Stomach (tissue), 9 donors: ENCODE data around the gene CCNE1. TPM values are rescaled to one million over a fixed set of nuclear protein-coding genes. Genes with fewer than 3 reads are reported as not detected.
A peak's percentile ranks its signal among the peaks of the same experiment; 100 is the strongest.

ENCODE experiments used
- DNase-seq, 2 donors: peaks; one replicate each; pipeline versions ENCODE4 v3.0.0 to v3.0.0-alpha.2; 2013 to 2019
- H3K27ac ChIP-seq, 5 donors: fragments of 200-600 bp in 4 of 5; sonication (generic) in 4 of 5; one replicate each; pipeline ENCODE4 v1.5.1; 2013 to 2019; ENCODE audit warnings: mild to moderate bottlenecking in 1 of 5, moderate library complexity in 1 of 5
- H3K27me3 ChIP-seq, 3 donors: fragments of 200-600 bp; sonication (generic); one replicate each; pipeline ENCODE4 v1.5.1; 2017 to 2019; ENCODE audit warnings: mixed run types in 1 of 3
- H3K36me3 ChIP-seq, 4 donors: fragments of 200-600 bp; sonication (generic); 1 replicate in 3 of 4; 2 replicates in 1 of 4; pipeline ENCODE4 v1.5.1; 2016 to 2019
- H3K4me1 ChIP-seq, 4 donors: fragments of 200-600 bp; sonication (generic); one replicate each; pipeline ENCODE4 v1.5.1; 2016 to 2019
- H3K4me3 ChIP-seq, 4 donors: fragments of 200-600 bp; sonication (generic) in 3 of 4; one replicate each; pipeline ENCODE4 v1.5.1; 2016 to 2019; ENCODE audit warnings: mild to moderate bottlenecking in 1 of 4
- H3K9me3 ChIP-seq, 4 donors: fragments of 200-600 bp; sonication (generic); one replicate each; pipeline ENCODE4 v1.5.1; 2016 to 2019
- EP300 ChIP-seq: sonication (generic); formaldehyde crosslinking; IDR thresholded peaks from one replicate; pipeline ENCODE4 v1.6.1; 2017; ENCODE audit warnings: antibody characterized with exemption
- POLR2A ChIP-seq, 4 donors: fragments of 450-650 bp; IDR thresholded peaks; one replicate each; pipeline ENCODE4 v1.6.1; 2016; ENCODE audit warnings: antibody characterized with exemption in 4 of 4, control low read depth in 2 of 4, mild to moderate bottlenecking in 1 of 4, moderate library complexity in 1 of 4
- POLR2AphosphoS5 ChIP-seq, 3 donors: sonication (generic); formaldehyde crosslinking; IDR thresholded peaks; one replicate each; pipeline ENCODE4 v1.6.1; 2016; ENCODE audit warnings: antibody characterized with exemption in 3 of 3
- WGBS, 5 donors: extraction: QIAGEN DNeasy Blood & Tissue Kit in 3 of 5; methylation state at CpG; one replicate each; pipeline versions ENCODE4 v1.1.5 to v1.1.7; 2013 to 2018; 5-methylcytosine and 5-hydroxymethylcytosine counted together
- intact Hi-C: fragments of 100-400 bp; cut with DNase I; formaldehyde crosslinking; loops from one replicate; pipeline ENCODE4 v1.15.1; 2023; ENCODE audit warnings: low total_unique reads
- polyA plus RNA-seq, 3 donors: library from polyadenylated mRNA; stranded (reverse); fragments of 200-250 nt; gene quantifications; one replicate each; pipeline ENCODE4 v1.2.3, GENCODE V29; 2013
- total RNA-seq, 5 donors: library from RNA; depleted of rRNA; stranded (reverse); fragments of >200 nt; gene quantifications; one replicate each; pipeline versions ENCODE4 v1.1.0 to v1.2.3, GENCODE V29; 2014 to 2016
- TF ChIP-seq, protein P1 (sequence below), 7 experiments: fragments of 450-650 bp in 4 of 7; fragments of 200-600 bp in 3 of 7; sonication (generic) in 3 of 7; IDR thresholded peaks; one replicate each; pipeline ENCODE4 v1.5.1; 2016 to 2019; ENCODE audit warnings: antibody characterized with exemption in 7 of 7, control low read depth in 2 of 7, mild to moderate bottlenecking in 1 of 7
- donor health status: healthy with polysubstance abuse.
- donor health status: Bipolar disorder and iron deficiency.
- donor health status: healthy.

CCNE1 gene
- total and polyA plus RNA-seq, 8 donors, result 1.7 to 3.7 (median 3.1) TPM; not detected in 3

GRCh38 chr19:29805031-29805965 is 6.5 kb upstream of the CCNE1 start:
- no peak overlapping the region for H3K4me3 ChIP-seq
- TF ChIP-seq POLR2AphosphoS5 (IDR thresholded peaks at IDR 0.05) (no peak), POLR2A (IDR thresholded peaks at IDR 0.05) (no peak), EP300 (no peak)
- TF ChIP-seq, protein P1, sequence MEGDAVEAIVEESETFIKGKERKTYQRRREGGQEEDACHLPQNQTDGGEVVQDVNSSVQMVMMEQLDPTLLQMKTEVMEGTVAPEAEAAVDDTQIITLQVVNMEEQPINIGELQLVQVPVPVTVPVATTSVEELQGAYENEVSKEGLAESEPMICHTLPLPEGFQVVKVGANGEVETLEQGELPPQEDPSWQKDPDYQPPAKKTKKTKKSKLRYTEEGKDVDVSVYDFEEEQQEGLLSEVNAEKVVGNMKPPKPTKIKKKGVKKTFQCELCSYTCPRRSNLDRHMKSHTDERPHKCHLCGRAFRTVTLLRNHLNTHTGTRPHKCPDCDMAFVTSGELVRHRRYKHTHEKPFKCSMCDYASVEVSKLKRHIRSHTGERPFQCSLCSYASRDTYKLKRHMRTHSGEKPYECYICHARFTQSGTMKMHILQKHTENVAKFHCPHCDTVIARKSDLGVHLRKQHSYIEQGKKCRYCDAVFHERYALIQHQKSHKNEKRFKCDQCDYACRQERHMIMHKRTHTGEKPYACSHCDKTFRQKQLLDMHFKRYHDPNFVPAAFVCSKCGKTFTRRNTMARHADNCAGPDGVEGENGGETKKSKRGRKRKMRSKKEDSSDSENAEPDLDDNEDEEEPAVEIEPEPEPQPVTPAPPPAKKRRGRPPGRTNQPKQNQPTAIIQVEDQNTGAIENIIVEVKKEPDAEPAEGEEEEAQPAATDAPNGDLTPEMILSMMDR (IDR thresholded peaks at IDR 0.05), result no peak
- 50 to 66% (median 60%) methylated on average over 15 to 18 of the region's 18 CpGs for WGBS, 5 donors
- intact Hi-C loops, result no loop called here
- no peaks in the 10 kb centered on the region for H3K36me3 ChIP-seq
- H3K27ac ChIP-seq, result no peak overlapping the region
- H3K27me3 ChIP-seq, result no peaks in the 10 kb centered on the region
- no peaks in the 10 kb centered on the region for H3K9me3 ChIP-seq
- H3K4me1 ChIP-seq, result peaks cover 0 to 6% (median 2%) of the 10 kb centered on the region in 4 donors
- DNase-seq, result peak in 1 of 2 donors; percentile 53

GRCh38 chr19:29806098-29806866 is 5.5 kb upstream of the CCNE1 start:
- no peaks in the 10 kb centered on the region for H3K36me3 ChIP-seq
- no peaks in the 10 kb centered on the region for H3K27me3 ChIP-seq
- no peak overlapping the region for H3K27ac ChIP-seq
- peaks cover 5 to 14% (median 8%) of the 10 kb centered on the region in 4 donors for H3K4me1 ChIP-seq
- H3K4me3 ChIP-seq, result no peak overlapping the region
- no peak for TF ChIP-seq EP300
- intact Hi-C loops, result no loop called here
- peak in 1 of 2 donors; percentile 92 for DNase-seq
- 70 to 86% (median 83%) methylated on average over 6 to 10 of the region's 10 CpGs for WGBS, 5 donors
- no peaks in the 10 kb centered on the region for H3K9me3 ChIP-seq

DNA sequence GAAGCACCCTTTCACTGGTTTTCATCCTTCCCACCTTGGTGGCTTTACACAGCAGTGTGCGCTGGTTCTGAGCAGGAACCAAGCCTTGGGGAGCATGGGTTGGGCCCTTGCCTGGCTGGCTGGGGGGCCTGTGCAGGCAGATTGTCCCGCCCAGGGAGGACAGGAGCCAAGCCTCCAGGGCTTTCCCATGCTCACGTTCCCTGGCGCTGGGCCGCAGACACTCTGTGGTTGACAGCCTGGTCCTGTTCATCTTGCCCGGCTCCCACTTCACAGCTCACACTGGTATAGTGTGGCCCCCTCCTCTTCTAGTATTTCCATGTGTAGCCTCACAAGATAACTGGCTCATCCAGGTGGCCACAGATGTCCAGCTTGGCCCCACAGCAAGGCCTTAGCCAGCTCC is 4.6 kb upstream of the CCNE1 start:
- Histone ChIP-seq H3K9me3 (no peaks in the 10 kb centered on the region), H3K36me3 (no peaks in the 10 kb centered on the region), H3K27ac (no peak overlapping the region), H3K4me1 (peaks cover 5 to 15% (median 9%) of the 10 kb centered on the region in 4 donors), H3K27me3 (no peaks in the 10 kb centered on the region), H3K4me3 (no peak overlapping the region)
- 83 to 100% (median 86%) methylated on average over 3 to 6 of the region's 6 CpGs for WGBS, 5 donors
- no peak for DNase-seq
- intact Hi-C loops, result no loop called here
- TF ChIP-seq, protein P1 (IDR thresholded peaks at IDR 0.05), result no peak
- TF ChIP-seq POLR2AphosphoS5 (IDR thresholded peaks at IDR 0.05), result no peak
- no peak for TF ChIP-seq EP300

DNA sequence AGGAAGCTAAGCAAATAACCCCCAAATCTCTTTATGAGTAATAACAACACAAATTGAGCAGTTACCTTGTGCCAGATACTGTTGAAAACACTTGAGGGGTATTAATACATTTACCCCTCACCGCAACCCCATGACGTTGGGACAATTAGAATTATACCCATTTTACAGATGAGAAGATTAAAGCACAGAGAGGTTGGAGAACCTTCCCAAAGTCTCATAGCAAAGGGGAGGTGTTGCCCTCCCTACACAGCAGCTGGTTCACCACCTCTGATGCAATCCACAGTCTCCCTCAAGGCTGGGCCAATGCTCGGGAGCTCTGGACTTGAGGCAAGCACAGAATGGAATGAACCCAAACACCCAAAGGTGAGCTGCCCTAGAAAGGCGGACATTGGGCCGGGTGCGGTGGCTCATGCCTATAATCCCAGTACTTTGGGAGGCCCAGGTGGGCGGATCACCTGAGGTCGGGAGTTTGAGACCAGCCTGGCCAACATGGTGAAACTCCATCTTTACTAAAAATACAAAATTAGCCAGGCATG is 3.9 kb upstream of the CCNE1 start:
- no peaks in the 10 kb centered on the region for H3K36me3 ChIP-seq
- intact Hi-C loops, result no loop called here
- TF ChIP-seq EP300 (no peak), POLR2AphosphoS5 (IDR thresholded peaks at IDR 0.05) (no peak), POLR2A (IDR thresholded peaks at IDR 0.05) (no peak)
- TF ChIP-seq, protein P1 (IDR thresholded peaks at IDR 0.05), result no peak
- no peak overlapping the region for H3K27ac ChIP-seq
- DNase-seq, result no peak
- WGBS, 5 donors, result 93 to 97% (median 95%) methylated on average over 8 of the region's 8 CpGs
- H3K9me3 ChIP-seq, result no peaks in the 10 kb centered on the region
- no peaks in the 10 kb centered on the region for H3K27me3 ChIP-seq
- H3K4me3 ChIP-seq, result no peak overlapping the region
- H3K4me1 ChIP-seq, result peaks cover 10 to 22% (median 16%) of the 10 kb centered on the region in 4 donors
